AG09319 (cell line): Measurements from ENCODE around the gene COL23A1.
A peak's percentile ranks its signal among the peaks of the same experiment; 100 is the strongest.

Source experiments
- DNase-seq: peaks from one replicate; pipeline ENCODE4 v3.0.0-alpha.2; 2010; ENCODE audit warnings: low read depth; ENCODE audit errors: extremely low read depth
- CTCF ChIP-seq: IDR thresholded peaks from 2 replicates; pipeline ENCODE4 v1.5.1; 2011; ENCODE audit warnings: low read depth, mild to moderate bottlenecking, inconsistent platforms, low read length, moderate library complexity

COL23A1 gene

DNA sequence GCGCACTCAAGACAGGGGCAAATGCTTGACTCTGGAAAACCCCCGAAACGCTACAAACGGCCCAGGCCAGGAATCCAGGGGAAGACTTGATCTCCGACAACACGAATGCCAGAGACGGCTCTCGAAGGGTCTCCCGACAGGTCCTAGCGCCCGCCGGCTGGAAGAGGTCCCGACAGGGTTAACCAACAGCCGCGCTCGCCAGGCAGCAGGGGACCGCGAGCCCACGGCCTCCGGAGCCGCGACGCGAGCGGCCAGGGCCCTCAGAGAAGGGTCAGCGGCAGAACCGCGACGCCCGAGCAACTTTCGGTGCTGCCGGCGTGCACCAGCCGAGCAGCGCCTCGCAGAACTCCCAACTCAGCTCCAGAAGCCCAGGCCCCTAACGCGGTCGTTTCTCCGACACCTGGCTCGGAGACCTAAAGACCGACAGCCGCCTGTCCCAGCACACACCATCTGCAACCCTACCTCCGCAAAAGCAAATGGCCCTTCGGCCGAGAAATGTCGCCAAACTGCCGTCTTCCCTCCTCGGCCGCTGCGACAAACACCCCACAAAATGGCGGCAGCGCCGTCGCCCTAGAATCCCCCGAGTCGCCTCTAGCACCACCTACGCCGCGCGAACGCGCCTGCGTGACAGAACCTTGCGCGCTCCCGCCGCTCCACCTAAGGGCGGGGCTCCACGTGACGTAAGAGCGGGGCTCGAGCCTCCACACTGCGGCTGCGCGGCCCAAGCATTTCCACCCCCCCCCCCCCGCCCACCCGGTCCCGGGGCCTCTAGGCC is 36.5 kb upstream of the COL23A1 start, which contains the start of gene CLK4:
CLK4 (minus strand) TSS at position 567 of the 775 bp plus-strand sequence. CDS start 3,634 bp downstream, outside the sequence.
- TF ChIP-seq CTCF, result no peak
- peak; percentile 90 for DNase-seq

DNA sequence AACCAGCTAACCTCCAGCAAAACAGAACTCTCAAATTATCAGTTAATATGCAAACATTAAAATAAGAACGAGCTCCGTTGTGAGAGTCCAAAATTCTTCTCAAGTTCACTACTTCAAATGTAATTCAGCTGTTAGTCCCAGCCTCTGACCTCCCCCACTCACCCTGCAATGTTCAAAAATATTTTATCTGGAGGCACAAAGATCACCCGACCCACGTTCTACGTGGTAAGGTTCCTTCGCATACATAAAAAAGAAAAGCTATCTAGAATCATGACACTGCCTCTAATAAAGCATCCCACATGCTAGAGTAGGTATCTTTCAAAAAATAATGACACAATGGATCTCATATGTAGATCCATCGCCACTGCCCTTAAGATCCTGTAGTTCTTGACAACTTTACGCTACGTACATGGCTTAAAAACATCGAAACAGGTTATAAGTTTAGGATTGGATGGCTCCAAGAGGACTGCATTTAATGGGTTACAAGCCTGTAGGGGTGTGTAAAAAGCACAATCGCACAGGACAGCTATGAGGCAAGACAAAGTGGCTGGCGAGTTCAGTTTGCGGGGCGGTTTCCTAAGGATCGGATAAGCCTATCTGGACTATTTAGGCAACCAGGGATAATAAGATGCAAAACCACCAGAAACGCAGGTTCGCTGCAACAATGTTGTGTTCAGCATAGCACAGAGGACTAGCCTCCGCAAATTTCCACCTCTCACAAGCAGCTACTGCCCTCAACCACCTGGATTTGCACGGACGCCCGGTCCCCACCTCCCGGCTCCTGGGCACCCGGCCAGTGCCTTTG is 35.7 kb upstream of the COL23A1 start:
- DNase-seq, result no peak
- no peak for TF ChIP-seq CTCF

DNA sequence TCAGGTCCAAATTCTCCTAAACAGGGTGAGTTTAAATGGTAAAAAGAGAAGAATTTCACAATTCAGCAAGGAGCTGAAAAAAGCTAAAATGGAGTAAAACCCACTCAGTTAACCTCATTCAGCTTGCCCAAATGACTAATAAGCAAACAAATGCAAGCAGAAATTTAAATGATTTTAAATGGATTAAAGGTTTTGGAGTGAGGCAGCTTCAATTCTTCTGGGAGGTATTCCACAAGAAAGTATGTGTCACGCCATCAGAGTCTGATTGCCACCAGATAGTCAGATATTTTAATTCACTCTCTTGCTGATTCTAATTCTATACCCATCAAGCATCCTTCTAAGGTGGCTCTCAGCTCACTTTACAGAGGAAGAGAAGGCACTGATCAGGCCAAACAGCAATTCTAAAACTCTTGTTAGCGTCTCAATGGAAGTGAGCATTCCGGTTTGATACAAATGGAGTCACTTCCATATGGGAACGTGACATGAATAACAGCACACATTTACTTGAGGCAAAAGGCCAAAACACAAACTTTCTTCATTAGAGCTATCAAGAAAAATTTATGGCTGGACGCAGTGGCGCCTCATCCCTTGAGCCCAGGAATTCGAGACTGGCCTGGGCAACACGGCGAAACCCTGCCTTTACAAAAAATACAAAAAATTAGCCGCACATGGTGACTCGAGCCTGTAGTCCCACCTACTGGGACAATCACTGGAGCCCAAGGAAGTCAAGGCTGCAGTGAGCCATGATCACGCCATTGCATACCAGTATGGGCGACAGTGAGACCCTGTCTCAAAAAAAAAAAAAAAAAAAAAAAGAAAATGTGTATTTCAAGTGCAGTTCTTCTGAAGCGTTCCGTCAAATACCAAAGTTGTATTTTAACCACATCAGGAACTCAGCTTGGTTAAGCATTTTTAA is 34.7 kb upstream of the COL23A1 start:
- TF ChIP-seq CTCF, result no peak
- no peak for DNase-seq

DNA sequence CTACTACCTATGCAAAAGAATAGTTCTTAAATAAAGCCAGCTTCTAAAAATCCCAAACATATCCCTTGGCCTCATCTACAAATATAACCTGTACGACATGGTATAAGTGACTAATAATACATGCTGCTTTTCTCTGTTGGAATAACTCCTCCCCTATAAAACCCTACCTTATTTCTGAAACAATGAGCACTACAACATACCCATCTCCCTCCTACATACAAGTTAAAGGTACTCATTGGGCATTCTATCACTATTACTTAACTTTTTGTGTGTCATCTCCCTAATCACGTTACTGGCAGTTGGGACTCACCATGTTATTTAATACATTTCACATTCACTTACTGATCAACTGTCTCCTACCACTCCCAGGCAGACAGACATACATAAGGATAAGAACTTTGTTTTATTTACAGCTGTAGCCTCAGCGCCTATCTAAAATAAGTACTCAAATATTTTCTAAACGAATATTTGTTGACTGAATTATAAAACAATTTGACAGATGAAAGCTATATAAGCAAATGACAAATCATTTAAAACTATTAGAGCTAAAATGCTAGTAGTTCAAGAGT is 32.6 kb upstream of the COL23A1 start:
- DNase-seq, result no peak
- no peak for TF ChIP-seq CTCF

DNA sequence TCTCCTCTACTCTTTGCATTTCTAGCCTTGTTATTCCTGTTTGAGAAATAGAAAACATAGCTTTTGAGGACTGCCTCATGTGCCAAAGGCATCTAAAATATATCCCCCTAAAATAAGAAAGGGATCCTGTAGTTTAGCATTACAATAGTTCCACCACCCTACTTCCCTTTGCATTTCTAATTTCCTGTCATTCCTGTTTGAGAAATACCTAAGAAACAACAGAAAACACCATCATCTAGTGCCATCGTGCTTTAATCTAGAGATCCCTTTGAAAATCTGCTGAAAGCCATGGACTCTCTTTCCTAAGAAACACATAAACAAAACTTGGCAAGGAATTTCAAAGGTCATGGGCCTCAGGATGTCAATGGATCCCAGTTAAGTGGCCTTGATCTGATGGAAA is 29.2 kb upstream of the COL23A1 start:
- no peak for TF ChIP-seq CTCF
- no peak for DNase-seq

GRCh38 chr5:178612299-178612698 is 22.1 kb upstream of the COL23A1 start:
- no peak for DNase-seq
- TF ChIP-seq CTCF, result no peak
